Stimulated activated CD4-positive, alpha-beta T cell treated with anti-CD3 and anti-CD28 coated beads, Interleukin-15, amount 100 ng/mL, for 48 hours (primary cell): Measurements from ENCODE around the gene CACNA1C.
"Not testable (repeated sequence)": the region's sequence is repeated elsewhere in the genome, so short reads cannot be mapped to it uniquely, and the experiment has no call there.

Source experiments
- DNase-seq, 2 donors: peaks; one replicate each; pipeline ENCODE4 v3.0.0-alpha.2; 2020; ENCODE audit warnings: low read depth in 2 of 2

The CACNA1C gene

GRCh38 chr12:2255731-2256130 lies 202.9 kb downstream of the CACNA1C start:
- DNase-seq = not testable (repeated sequence)

GRCh38 chr12:2256453-2256852 lies 203.7 kb downstream of the CACNA1C start:
- no peak for DNase-seq

- DNase-seq = no peak
Observed at GRCh38 chr12:2256915-2257314, 204.1 kb downstream of the CACNA1C start.

- DNase-seq = no peak
Observed at GRCh38 chr12:2258025-2258424, 205.2 kb downstream of the CACNA1C start.

GRCh38 chr12:2259369-2259768 lies 206.6 kb downstream of the CACNA1C start:
- no peak for DNase-seq

- DNase-seq = no peak
Observed at GRCh38 chr12:2260441-2260840, 207.7 kb downstream of the CACNA1C start.

GRCh38 chr12:2261708-2262107 lies 208.9 kb downstream of the CACNA1C start:
- no peak for DNase-seq

GRCh38 chr12:2262449-2262848 lies 209.7 kb downstream of the CACNA1C start:
- no peak for DNase-seq

GRCh38 chr12:2263901-2264300 lies 211.1 kb downstream of the CACNA1C start:
- no peak for DNase-seq

- DNase-seq = no peak
Observed at GRCh38 chr12:2264651-2265232, 212.0 kb downstream of the CACNA1C start.

- no peak for DNase-seq
Observed at GRCh38 chr12:2265461-2266167, 212.8 kb downstream of the CACNA1C start.

- no peak for DNase-seq
Observed at GRCh38 chr12:2266666-2267620, 214.2 kb downstream of the CACNA1C start.

GRCh38 chr12:2267703-2268470 lies 215.1 kb downstream of the CACNA1C start:
- DNase-seq = no peak

- no peak for DNase-seq
Observed at GRCh38 chr12:2268471-2269286, 215.9 kb downstream of the CACNA1C start.

GRCh38 chr12:2270846-2271245 lies 218.1 kb downstream of the CACNA1C start:
- DNase-seq = no peak

- DNase-seq = no peak
Observed at GRCh38 chr12:2271961-2272360, 219.2 kb downstream of the CACNA1C start.

- no peak for DNase-seq
Observed at GRCh38 chr12:2273288-2273687, 220.5 kb downstream of the CACNA1C start.

- DNase-seq = no peak
Observed at GRCh38 chr12:2273751-2274150, 221.0 kb downstream of the CACNA1C start.

- no peak for DNase-seq
Observed at GRCh38 chr12:2274733-2275132, 221.9 kb downstream of the CACNA1C start.

- DNase-seq = no peak
Observed at GRCh38 chr12:2276288-2277033, 223.7 kb downstream of the CACNA1C start.
